Transverse colon (tissue), 4 donors: ENCODE data around the gene LDLRAD4. TPM values are rescaled to one million over a fixed set of nuclear protein-coding genes. Genes with fewer than 3 reads are reported as not detected.

Experiments
- DNase-seq: peaks from one replicate; pipeline ENCODE4 v3.0.0-alpha.2; 2019
- H3K27ac ChIP-seq, 4 donors: fragments of 200-600 bp; sonication (generic); 2 replicates each; pipeline ENCODE4 v1.5.1; 2016 to 2018; ENCODE audit warnings: inconsistent platforms in 4 of 4
- H3K27me3 ChIP-seq: fragments of 200-600 bp; sonication (generic); 2 replicates; pipeline ENCODE4 v1.5.1; 2017; ENCODE audit warnings: inconsistent platforms
- H3K36me3 ChIP-seq, 4 donors: fragments of 200-600 bp; sonication (generic); 2 replicates each; pipeline ENCODE4 v1.5.1; 2017 to 2019; ENCODE audit warnings: inconsistent platforms in 4 of 4
- H3K4me1 ChIP-seq, 4 donors: fragments of 200-600 bp; sonication (generic); 2 replicates each; pipeline ENCODE4 v1.5.1; 2017 to 2020; ENCODE audit warnings: inconsistent platforms in 4 of 4
- H3K4me3 ChIP-seq, 4 donors: fragments of 200-600 bp; sonication (generic); 1 replicate in 1 of 4; 2 replicates in 3 of 4; pipeline versions ENCODE4 v1.5.1 to v1.6.1; 2017 to 2019; ENCODE audit warnings: inconsistent platforms in 4 of 4
- H3K9me3 ChIP-seq, 2 donors: fragments of 200-600 bp; sonication (generic); 2 replicates each; pipeline ENCODE4 v1.5.1; 2017 to 2019; ENCODE audit warnings: inconsistent platforms in 2 of 2
- EP300 ChIP-seq: sonication (generic); formaldehyde crosslinking; IDR thresholded peaks from one replicate; pipeline ENCODE4 v1.6.1; 2017; ENCODE audit warnings: antibody characterized with exemption, low read depth
- POLR2A ChIP-seq: fragments of 450-650 bp; IDR thresholded peaks from one replicate; pipeline ENCODE4 v1.6.1; 2016; ENCODE audit warnings: antibody characterized with exemption, mild to moderate bottlenecking, moderate library complexity
- POLR2AphosphoS5 ChIP-seq, 3 donors: sonication (generic); formaldehyde crosslinking; IDR thresholded peaks; one replicate each; pipeline ENCODE4 v1.6.1; 2016; ENCODE audit warnings: antibody characterized with exemption in 3 of 3
- WGBS, 2 donors: methylation state at CpG; one replicate each; pipeline ENCODE4 v1.1.5; 2018; ENCODE audit warnings: low coverage in 1 of 2; 5-methylcytosine and 5-hydroxymethylcytosine counted together
- in situ Hi-C, 4 donors: fragments of 200-750 bp; cut with MboI; loops; one replicate each; pipeline versions ENCODE4 v1.15.0 to v1.15.1; 2017; ENCODE audit warnings: low sequenced_read_pairs in 3 of 4, low pct_ligation_motif_present in 1 of 4, low pct_unique_long_range_greater_than_20kb in 1 of 4
- intact Hi-C: fragments of 100-400 bp; cut with DNase I; formaldehyde crosslinking; loops from one replicate; pipeline ENCODE4 v1.15.1; 2023; ENCODE audit warnings: low total_unique reads
- total RNA-seq, 4 donors: library from RNA; depleted of rRNA; stranded (reverse); fragments of >200 nt; gene quantifications; one replicate each; pipeline ENCODE4 v1.1.0, GENCODE V29; 2016
- TF ChIP-seq, protein P1 (sequence below), 5 experiments: fragments of 200-600 bp in 3 of 5; fragments of 450-650 bp in 2 of 5; sonication (generic) in 3 of 5; IDR thresholded peaks; 1 replicate in 2 of 5; 2 replicates in 3 of 5; pipeline ENCODE4 v1.5.1; 2016 to 2017; ENCODE audit warnings: antibody characterized with exemption in 5 of 5, inconsistent platforms in 3 of 5, mild to moderate bottlenecking in 2 of 5, moderate library complexity in 1 of 5

LDLRAD4 gene
- total RNA-seq, 4 donors from 2014 or later, result 34.8 to 277 (median 60.6) TPM

GRCh38 chr18:13494871-13495445, 276.4 kb downstream of the LDLRAD4 start:
- Histone ChIP-seq H3K4me1 (no peaks in the 10 kb centered on the region), H3K27me3 (no peaks in the 10 kb centered on the region), H3K36me3 (peaks cover 0 to 9% (median 2%) of the 10 kb centered on the region in 4 donors), H3K4me3 (no peak overlapping the region), H3K27ac (no peak overlapping the region), H3K9me3 (no peaks in the 10 kb centered on the region)
- intact Hi-C loops, result no loop called here
- TF ChIP-seq, protein P1, sequence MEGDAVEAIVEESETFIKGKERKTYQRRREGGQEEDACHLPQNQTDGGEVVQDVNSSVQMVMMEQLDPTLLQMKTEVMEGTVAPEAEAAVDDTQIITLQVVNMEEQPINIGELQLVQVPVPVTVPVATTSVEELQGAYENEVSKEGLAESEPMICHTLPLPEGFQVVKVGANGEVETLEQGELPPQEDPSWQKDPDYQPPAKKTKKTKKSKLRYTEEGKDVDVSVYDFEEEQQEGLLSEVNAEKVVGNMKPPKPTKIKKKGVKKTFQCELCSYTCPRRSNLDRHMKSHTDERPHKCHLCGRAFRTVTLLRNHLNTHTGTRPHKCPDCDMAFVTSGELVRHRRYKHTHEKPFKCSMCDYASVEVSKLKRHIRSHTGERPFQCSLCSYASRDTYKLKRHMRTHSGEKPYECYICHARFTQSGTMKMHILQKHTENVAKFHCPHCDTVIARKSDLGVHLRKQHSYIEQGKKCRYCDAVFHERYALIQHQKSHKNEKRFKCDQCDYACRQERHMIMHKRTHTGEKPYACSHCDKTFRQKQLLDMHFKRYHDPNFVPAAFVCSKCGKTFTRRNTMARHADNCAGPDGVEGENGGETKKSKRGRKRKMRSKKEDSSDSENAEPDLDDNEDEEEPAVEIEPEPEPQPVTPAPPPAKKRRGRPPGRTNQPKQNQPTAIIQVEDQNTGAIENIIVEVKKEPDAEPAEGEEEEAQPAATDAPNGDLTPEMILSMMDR (IDR thresholded peaks at IDR 0.05), result no peak
- TF ChIP-seq POLR2AphosphoS5 (IDR thresholded peaks at IDR 0.05), result no peak
- no peak for TF ChIP-seq EP300
- no peak for TF ChIP-seq POLR2A
- 69 to 79% methylated on average over 8 to 14 of the region's 14 CpGs for WGBS, 2 donors
- in situ Hi-C loops, result no loop called here
- DNase-seq, result no peak

- H3K9me3 ChIP-seq, result no peaks in the 10 kb centered on the region
- 80 to 84% methylated on average over 5 to 8 of the region's 8 CpGs for WGBS, 2 donors
Observed at GRCh38 chr18:13495961-13496360, 277.4 kb downstream of the LDLRAD4 start.

GRCh38 chr18:13496691-13497281, 278.2 kb downstream of the LDLRAD4 start:
- 75 to 81% methylated on average over 4 of the region's 4 CpGs for WGBS, 2 donors
- Histone ChIP-seq H3K4me1 (peaks cover 0 to 15% (median 7%) of the 10 kb centered on the region in 4 donors), H3K36me3 (peaks cover 0 to 9% (median 2%) of the 10 kb centered on the region in 4 donors), H3K4me3 (no peak overlapping the region), H3K27ac (no peak overlapping the region), H3K27me3 (no peaks in the 10 kb centered on the region), H3K9me3 (no peaks in the 10 kb centered on the region)
- intact Hi-C loops, result no loop called here
- in situ Hi-C loops, result no loop called here
- no peak for DNase-seq
- no peak for TF ChIP-seq POLR2A
- TF ChIP-seq, protein P1 (IDR thresholded peaks at IDR 0.05), result no peak
- TF ChIP-seq POLR2AphosphoS5 (IDR thresholded peaks at IDR 0.05), result no peak
- TF ChIP-seq EP300, result no peak

More at GRCh38 chr18:13495961-13496360, 277.4 kb downstream of the LDLRAD4 start:
- H3K27me3 ChIP-seq, result no peaks in the 10 kb centered on the region
- H3K4me1 ChIP-seq, result peaks cover 0 to 8% (median 3%) of the 10 kb centered on the region in 4 donors
- intact Hi-C loops (no loop called here), in situ Hi-C loops (no loop called here)
- H3K27ac ChIP-seq, result no peak overlapping the region
- DNase-seq, result no peak
- peaks cover 0 to 9% (median 2%) of the 10 kb centered on the region in 4 donors for H3K36me3 ChIP-seq
- no peak overlapping the region for H3K4me3 ChIP-seq
- no peak for TF ChIP-seq POLR2A
- TF ChIP-seq EP300, result no peak
- TF ChIP-seq, protein P1 (IDR thresholded peaks at IDR 0.05), result no peak
- no peak for TF ChIP-seq POLR2AphosphoS5 (IDR thresholded peaks at IDR 0.05)

GRCh38 chr18:13499803-13500202, 281.2 kb downstream of the LDLRAD4 start:
- H3K27ac ChIP-seq, result no peak overlapping the region
- H3K36me3 ChIP-seq, result peaks cover 0 to 9% (median 2%) of the 10 kb centered on the region in 4 donors
- H3K27me3 ChIP-seq, result no peaks in the 10 kb centered on the region
- in situ Hi-C loops (no loop called here), intact Hi-C loops (no loop called here)
- H3K4me1 ChIP-seq, result peaks cover 0 to 28% (median 7%) of the 10 kb centered on the region in 4 donors
- H3K9me3 ChIP-seq, result no peaks in the 10 kb centered on the region
- TF ChIP-seq POLR2A, result no peak
- TF ChIP-seq POLR2AphosphoS5 (IDR thresholded peaks at IDR 0.05), result no peak
- no peak for TF ChIP-seq EP300
- TF ChIP-seq, protein P1 (IDR thresholded peaks at IDR 0.05), result no peak
- WGBS, 2 donors, result 66 to 87% methylated on average over 5 of the region's 5 CpGs
- H3K4me3 ChIP-seq, result no peak overlapping the region
- DNase-seq, result no peak
